HT-29 (cell line): ENCODE measurements around the gene CYP2B6. TPM values are rescaled to one million over a fixed set of nuclear protein-coding genes. Genes with fewer than 3 reads are reported as not detected.
A peak's percentile ranks its signal among the peaks of the same experiment; 100 is the strongest.
"Not testable (repeated sequence)": the region's sequence is repeated elsewhere in the genome, so short reads cannot be mapped to it uniquely, and the experiment has no call there.

Source experiments
- DNase-seq: peaks from one replicate; pipeline ENCODE4 v3.0.0-alpha.2; 2015; ENCODE audit warnings: low spot score
- total RNA-seq: library from RNA; depleted of rRNA; stranded (reverse); fragments of >200 nt; shearing (Covaris generic); gene quantifications from 2 replicates; pipeline ENCODE4 v1.2.3, GENCODE V29; 2014; rRNA removed

The CYP2B6 gene
- total RNA-seq, 1 experiment from 2014 or later = 2.5 TPM

DNA sequence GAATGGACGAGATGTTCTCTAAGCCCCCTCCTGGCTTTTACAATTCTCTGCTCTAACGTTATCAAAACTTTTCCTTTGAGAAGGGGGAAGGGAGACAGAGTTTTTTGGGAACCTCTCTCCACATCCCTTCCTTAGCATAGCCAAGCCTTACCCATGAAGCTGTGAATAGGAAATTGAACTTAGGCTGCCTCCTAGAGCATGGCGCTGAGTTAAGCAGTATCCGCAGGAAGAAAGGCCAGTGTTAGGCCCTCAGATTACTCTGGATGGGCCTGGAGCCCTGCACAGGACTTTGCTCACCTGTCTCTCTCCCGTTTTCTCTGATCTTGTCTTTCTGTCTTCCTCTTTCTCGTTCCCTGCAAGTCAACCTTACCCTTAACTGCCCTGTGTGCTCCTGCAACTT lies 39.6 kb downstream of the CYP2B6 start:
- peak; percentile 19 for DNase-seq

DNA sequence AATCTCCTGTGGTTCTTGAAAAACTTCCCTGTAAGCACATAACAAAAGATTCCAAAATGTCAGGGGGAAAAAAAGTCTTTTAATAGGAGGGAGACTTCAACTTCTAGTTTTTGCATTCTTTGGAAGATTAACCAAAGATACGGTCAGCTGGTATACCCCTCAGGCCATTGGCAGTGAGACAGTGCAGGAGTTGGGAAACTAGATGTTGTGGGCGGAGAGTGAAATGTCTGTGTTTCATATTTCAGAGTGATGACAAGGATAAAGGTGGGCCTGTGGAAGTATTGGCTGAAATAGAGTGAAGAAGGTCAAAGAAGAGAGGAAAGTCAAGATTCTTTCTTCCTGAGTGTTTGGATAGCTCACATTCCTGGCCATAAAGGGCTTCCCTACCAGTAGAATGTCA lies 40.8 kb downstream of the CYP2B6 start:
- DNase-seq = no peak

DNA sequence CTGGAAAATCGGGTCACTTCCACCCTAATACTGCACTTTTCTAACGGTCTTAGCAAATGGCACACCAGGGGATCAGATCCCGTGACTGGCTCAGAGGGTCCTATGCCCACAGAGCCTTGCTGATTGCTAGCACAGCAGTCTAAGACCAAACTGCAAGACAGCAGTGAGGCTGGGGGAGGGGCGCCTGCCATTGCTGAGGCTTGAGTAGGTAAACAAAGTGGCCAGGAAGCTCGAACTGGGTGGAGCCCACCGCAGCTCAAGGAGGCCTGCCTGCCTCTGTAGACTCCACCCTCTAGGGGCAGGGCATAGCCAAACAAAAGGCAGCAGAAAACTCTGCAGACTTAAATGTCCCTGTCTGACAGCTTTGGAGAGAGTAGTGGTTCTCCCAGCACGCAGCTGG lies 42.2 kb downstream of the CYP2B6 start:
- not testable (repeated sequence) for DNase-seq

DNA sequence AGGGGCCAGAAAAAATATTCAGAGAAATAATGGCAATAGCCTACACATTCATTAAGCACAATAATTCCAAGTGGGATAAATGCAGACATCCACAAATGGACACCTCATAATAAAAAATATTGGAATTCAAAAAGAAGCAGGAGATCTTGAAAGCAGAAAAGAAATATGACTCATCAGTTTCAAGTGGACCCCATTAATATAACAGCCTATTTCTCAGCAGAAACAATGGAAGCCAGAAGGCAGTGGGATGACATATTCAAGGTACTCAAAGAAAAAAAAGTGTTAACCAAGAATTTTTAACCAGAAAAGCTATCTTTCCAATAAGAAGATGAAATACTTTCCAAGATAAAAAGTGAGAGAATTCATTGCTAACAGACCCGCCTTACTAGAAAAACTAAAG lies 48.7 kb downstream of the CYP2B6 start:
- DNase-seq = no peak

DNA sequence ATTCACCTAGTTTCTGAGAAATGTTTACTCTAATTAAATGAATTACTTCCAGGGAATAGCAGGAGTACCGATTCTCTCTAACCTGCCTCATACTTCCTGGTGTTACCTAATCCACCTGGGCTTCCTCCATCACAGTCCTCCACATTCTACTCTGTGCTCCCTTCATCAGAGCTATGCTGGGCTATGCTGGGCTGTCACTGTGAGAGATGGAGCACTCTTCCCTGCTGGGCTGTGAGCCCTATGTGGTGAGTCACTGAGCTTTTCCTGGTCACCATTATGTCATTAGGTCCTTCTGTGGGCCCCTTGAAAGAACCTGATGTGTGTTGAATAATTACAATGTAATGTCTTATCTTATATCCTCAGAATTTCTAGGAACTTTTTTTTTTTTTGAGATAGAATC lies 54.0 kb downstream of the CYP2B6 start:
- not testable (repeated sequence) for DNase-seq

DNA sequence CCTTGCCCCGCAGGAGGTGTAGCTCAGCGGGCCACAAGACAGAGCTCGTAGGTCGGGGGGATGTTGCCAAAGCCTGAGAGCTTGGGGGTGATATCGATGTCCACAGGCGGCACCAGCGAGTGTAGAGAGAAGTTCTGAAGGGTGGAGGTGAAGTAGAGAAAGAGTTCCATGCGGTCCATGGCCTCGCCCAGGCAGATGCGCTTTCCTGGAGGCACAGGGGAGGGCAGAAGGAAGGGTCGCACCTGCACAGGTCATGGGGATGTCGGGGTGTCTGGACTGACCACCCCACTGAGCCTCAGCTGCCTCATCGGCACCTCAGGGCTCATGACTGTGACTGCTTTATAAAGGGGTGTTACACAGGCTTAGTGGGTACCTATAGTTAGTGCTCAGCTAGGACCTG lies 59.3 kb downstream of the CYP2B6 start:
- DNase-seq = no peak

DNA sequence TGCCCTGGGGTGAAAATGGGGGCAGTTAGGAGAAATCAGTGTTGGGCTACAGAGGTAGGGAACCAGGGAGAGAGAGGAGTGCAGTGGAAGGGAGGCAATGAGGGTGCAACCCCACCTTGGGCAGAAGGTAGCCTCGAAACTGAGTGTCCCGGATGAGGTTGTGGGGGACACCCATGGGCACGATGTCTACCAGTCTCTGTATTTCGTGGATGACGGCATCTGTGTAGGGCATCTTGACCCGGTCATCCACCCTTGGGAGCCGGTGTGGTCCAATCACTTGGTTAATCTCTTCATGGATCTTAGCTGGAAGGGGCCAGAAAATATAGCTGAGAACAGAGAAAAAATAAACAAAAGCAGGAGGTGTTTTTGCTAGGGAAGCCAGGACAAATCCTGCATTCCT lies 61.1 kb downstream of the CYP2B6 start:
- DNase-seq = not testable (repeated sequence)

DNA sequence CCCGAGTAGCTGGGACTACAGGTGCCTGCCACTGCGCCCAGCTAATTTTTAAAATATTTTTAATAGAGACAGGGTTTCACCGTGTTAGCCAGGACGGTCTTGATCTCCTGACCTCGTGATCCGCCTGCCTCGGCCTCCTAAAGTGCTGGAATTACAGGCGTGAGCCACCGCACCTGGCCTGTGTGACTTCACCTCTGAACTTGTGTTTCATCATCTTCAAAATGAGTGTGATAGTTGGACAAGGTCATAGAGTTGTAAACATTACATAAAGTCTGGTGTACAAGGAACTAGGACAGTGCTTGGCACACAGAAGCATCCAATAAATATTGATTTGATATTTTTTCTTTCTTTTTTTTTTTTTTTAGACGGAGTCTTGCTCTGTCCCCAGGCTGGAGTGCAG lies 62.2 kb downstream of the CYP2B6 start:
- DNase-seq = not testable (repeated sequence)

DNA sequence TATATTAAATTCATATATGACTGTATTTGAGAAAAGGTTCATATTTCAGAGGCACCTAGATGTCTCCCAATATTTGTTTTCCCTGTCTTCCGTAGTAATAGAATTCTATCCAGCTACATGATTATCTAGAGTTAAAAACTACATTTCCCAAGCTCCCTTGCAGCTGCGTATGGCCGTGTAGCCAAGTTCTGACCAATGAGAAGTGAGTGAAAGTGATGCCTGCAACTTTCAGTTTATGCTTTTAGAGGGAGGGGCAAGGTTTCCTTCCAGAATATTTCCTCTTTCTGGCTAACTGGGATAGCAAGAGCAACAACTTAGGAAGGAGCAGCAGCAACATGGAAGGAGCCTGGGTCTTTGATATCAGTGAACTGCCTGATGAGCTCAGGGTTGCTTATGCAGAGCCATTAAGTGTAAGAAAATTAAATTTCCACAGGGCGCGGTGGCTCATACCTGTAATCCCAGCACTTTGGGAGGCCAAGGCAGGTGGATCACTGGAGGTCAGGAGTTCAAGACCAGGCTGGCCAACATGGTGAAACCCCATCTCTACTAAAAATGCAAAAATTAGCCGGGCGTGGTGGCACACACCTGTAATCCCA lies 74.0 kb downstream of the CYP2B6 start:
- DNase-seq = peak; percentile 27

Other genes with a start within 250 kb of the CYP2B6 start
- 1.9 and 2.6 TPM in 2 replicates for gene ACTMAP, start 240.8 kb upstream of the CYP2B6 start, total RNA-seq
- 252 and 361 TPM in 2 replicates for gene SNRPA, start 240.1 kb upstream of the CYP2B6 start, total RNA-seq
- 15.8 TPM in 2 replicates for gene MIA, start 215.8 kb upstream of the CYP2B6 start, total RNA-seq
- 36.0 and 51.3 TPM in 2 replicates for gene RAB4B, start 213.0 kb upstream of the CYP2B6 start, total RNA-seq
- 258 and 264 TPM in 2 replicates for gene EGLN2, start 192.1 kb upstream of the CYP2B6 start, total RNA-seq
- not detected in 2 replicates for gene CYP2A6, start 140.8 kb upstream of the CYP2B6 start, total RNA-seq
- gene CYP2A7, start 109.1 kb upstream of the CYP2B6 start, total RNA-seq = not detected in 2 replicates
- gene CYP2A13, start 97.2 kb downstream of the CYP2B6 start, total RNA-seq = not detected in 2 replicates
- gene CYP2F1, start 123.2 kb downstream of the CYP2B6 start, total RNA-seq = not detected in 2 replicates
- gene CYP2S1, start 201.9 kb downstream of the CYP2B6 start, total RNA-seq = 18.2 and 31.4 TPM in 2 replicates
- 1.5 and 1.7 TPM in 2 replicates for gene AXL, start 227.9 kb downstream of the CYP2B6 start, total RNA-seq